ENCODE results near the gene DEUP1.

DEUP1 gene

DNA sequence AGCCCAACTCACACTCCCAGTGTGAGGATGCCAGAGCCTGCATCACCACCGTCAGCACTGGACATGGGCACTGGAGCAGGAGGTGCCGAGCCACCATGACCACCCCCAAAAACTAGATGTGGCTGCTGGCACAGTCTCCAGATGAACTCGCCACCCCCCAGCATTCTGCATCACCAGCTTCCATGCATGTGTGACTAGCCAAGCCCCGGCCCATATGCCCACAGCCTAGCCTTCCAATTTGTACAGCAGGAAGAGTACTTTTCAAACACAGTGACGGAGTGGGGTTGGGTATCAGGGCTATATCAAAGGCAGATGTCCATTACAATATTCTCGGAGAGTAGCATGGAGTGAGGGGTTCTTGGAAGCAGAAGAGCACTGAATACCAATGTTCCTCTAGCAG is 149.7 kb downstream of the DEUP1 start:
- no peak for DNase-seq (ENCODE audit: low read depth)

DNA sequence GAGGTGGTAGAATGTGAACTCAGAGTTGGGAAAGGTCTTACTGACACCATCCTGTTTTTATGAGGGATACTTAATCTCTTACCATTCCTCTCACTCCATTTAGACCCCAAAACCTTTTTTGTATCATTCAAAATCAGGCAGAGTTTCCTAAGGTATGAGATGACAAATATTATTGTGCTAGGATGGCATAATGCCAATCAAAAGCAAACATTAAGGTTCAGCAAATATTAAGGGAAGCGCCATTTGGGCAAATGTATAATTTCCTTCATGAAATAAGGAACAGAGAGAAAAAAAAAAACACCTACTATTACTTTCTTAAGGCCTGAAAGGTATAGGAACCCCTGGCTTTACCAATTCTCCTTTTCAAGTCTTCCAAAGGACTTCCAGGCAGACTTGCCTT is 150.2 kb downstream of the DEUP1 start:
- no peak for DNase-seq (ENCODE audit: low read depth)

DNA sequence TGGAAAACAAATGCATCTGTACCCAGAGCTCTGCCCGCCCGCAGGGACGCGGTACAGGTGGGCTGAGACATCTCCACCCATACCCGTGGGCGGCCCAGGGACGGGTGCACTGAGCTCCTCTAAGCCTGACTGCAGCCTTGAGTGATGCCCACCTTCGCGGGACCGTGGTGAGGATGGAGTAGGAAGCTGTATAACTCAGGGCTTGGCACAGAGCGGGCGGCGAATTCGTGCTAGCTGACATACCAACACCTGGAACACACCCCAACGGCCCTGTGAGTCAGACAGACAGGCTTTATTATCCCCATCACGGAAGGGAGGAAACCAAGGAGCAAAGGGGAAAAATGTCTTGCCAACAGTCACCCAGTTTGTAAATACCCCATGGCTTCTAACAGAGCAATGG is 150.7 kb downstream of the DEUP1 start:
- no peak for DNase-seq (ENCODE audit: low read depth)

DNA sequence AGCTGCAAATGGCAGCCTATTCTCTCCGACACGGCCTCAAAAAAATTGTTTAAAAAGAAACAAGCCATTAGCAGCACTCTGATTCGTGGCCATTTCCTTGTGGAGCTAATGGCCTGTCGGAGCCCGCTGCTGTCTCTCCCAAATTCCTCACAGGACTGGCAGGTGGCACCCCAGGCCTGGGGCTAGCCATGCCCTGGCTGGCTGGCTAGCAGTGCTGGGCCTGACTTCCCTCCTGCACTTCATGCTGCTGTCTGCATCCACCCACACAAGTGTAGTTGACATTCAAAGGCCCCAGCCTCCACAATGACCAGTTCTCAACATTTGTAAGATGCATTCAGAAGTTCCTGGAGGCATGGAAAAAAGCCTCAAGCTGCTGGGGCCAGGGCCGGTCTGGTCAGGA is 151.2 kb downstream of the DEUP1 start:
- no peak for DNase-seq (ENCODE audit: low read depth)

DNA sequence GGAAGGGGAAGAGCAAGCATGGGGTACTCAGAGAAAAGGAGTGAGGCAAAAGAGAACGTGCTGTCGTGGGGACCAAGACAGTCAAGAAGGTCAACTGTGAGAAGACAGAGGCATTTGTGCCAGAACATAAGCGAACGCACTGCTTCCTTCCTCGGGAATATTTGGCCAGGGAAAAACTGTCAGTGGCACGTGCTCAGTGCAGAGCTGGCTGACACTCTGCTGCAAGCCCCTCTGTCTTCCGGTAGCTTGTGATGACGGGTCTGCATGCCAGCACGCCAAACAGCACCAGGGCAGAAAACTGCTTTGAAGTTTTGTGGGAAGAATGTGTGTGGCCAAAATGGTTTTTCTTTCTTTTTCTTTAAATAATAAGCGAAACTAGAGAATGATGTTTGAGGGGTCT is 152.0 kb downstream of the DEUP1 start:
- DNase-seq (ENCODE audit: low read depth) = no peak

DNA sequence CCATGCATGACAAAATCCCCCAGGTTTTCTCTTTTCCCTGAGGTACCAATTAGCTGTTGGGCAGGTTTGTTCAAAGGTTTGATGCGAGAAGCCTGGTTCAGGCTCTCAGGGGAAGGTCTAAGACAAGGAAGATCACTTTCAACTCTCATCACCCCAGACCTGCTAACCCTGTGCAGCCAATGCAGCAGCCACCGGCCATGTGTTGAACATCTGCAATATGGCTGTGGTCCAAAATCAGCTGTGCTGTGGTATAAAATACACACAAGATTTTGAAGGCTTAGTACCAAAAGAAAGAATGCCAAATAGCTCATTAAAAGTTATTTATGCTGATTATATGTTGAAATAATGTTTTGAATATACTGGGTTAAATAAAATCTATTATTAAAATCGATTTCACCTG is 154.2 kb downstream of the DEUP1 start:
- no peak for DNase-seq (ENCODE audit: low read depth)

DNA sequence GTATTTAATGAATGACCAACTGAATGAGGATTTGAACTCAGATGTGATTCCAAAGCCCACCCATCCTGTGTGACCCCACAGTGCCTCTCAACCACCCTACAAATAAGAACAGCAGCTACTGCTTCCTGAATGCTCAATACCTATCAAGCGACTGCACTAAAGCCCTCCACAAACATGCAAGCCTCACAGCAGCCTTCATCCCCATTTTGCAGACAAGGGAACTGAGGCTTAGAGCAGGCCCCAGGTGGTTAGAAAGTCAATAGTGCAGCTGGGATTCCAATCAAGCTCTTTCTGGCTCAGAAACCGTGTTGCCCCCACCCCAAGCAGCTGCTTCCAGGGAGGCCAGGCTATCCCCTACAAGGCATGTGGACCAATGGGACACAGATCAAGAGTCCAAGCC is 155.4 kb downstream of the DEUP1 start:
- DNase-seq (ENCODE audit: low read depth) = no peak

DNA sequence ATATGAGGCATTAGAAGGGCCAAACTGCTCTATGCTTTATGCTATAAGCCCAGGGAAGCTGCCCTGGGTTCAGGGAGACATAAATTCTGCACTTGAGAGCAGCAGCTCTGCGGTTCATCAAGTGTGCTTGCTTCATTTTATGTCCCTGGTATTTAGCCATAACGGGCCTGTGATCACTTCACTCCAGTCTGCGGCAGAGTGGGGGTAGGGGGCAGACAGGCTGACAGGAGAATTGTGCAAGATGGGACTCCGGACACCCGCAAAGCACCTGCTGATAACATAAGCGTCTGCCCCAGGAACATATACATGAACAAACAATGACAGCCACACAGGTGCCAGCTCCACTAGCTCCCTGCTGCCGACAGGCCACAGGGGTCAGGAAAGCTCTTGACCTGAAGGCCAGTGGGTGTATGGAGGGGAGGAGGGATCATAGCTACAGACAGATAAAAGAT is 156.5 kb downstream of the DEUP1 start:
- no peak for DNase-seq (ENCODE audit: low read depth)

All from activated T-helper 9 cell treated with anti-CD3 and anti-CD28 coated beads, Interleukin-2, amount 50 U/mL, for 16 hours (primary cell).